Sigmoid colon (tissue), 7 donors: ENCODE data around the gene CEP85L. TPM values are rescaled to one million over a fixed set of nuclear protein-coding genes. Genes with fewer than 3 reads are reported as not detected.
A peak's percentile ranks its signal among the peaks of the same experiment; 100 is the strongest.

ENCODE experiments used
- DNase-seq: peaks from one replicate; pipeline ENCODE4 v3.0.0-alpha.2; 2019
- H3K27ac ChIP-seq, 4 donors: fragments of 200-600 bp; sonication (generic); one replicate each; pipeline ENCODE4 v1.5.1; 2016 to 2019; ENCODE audit warnings: mild to moderate bottlenecking in 1 of 4
- H3K27me3 ChIP-seq, 3 donors: fragments of 200-600 bp; sonication (generic); one replicate each; pipeline ENCODE4 v1.5.1; 2019; ENCODE audit warnings: mild to moderate bottlenecking in 1 of 3
- H3K36me3 ChIP-seq, 4 donors: fragments of 200-600 bp; sonication (generic); one replicate each; pipeline ENCODE4 v1.5.1; 2016 to 2019
- H3K4me1 ChIP-seq, 4 donors: fragments of 200-600 bp; sonication (generic); one replicate each; pipeline ENCODE4 v1.5.1; 2017 to 2019
- H3K4me3 ChIP-seq, 4 donors: fragments of 200-600 bp; sonication (generic); one replicate each; pipeline ENCODE4 v1.5.1; 2017 to 2019; ENCODE audit warnings: mild to moderate bottlenecking in 2 of 4, moderate library complexity in 1 of 4
- H3K9me3 ChIP-seq, 4 donors: fragments of 200-600 bp in 3 of 4; sonication (generic) in 3 of 4; one replicate each; pipeline versions ENCODE4 v1.5.1 to v1.6.1; 2013 to 2019
- CTCF ChIP-seq, 4 experiments: fragments of 450-650 bp in 3 of 4; fragments of 200-600 bp in 1 of 4; IDR thresholded peaks; one replicate each; pipeline ENCODE4 v1.5.1; 2016 to 2019; ENCODE audit warnings: antibody characterized with exemption in 4 of 4, mild to moderate bottlenecking in 3 of 4, moderate library complexity in 2 of 4
- EP300 ChIP-seq, 4 donors: sonication (generic); formaldehyde crosslinking; IDR thresholded peaks; one replicate each; pipeline ENCODE4 v1.6.1; 2017; ENCODE audit warnings: antibody characterized with exemption in 4 of 4
- POLR2A ChIP-seq, 2 donors: fragments of 450-650 bp; IDR thresholded peaks; one replicate each; pipeline ENCODE4 v1.6.1; 2016; ENCODE audit warnings: antibody characterized with exemption in 2 of 2, mild to moderate bottlenecking in 2 of 2, moderate library complexity in 2 of 2
- POLR2AphosphoS5 ChIP-seq, 4 donors: sonication (generic); formaldehyde crosslinking; IDR thresholded peaks; one replicate each; pipeline ENCODE4 v1.6.1; 2017; ENCODE audit warnings: antibody characterized with exemption in 4 of 4
- WGBS, 2 donors: extraction: QIAGEN DNeasy Blood & Tissue Kit; methylation state at CpG; one replicate each; pipeline ENCODE4 v1.1.7; 2013; 5-methylcytosine and 5-hydroxymethylcytosine counted together
- intact Hi-C: fragments of 100-400 bp; cut with DNase I; formaldehyde crosslinking; loops from one replicate; pipeline ENCODE4 v1.15.1; 2023
- polyA plus RNA-seq, 3 donors: library from polyadenylated mRNA; stranded (reverse); fragments of 200-250 nt; gene quantifications; one replicate each; pipeline ENCODE4 v1.2.3, GENCODE V29; 2013
- total RNA-seq, 4 donors: library from RNA; depleted of rRNA; stranded (reverse); fragments of >200 nt; gene quantifications; one replicate each; pipeline ENCODE4 v1.1.0, GENCODE V29; 2016
- donor health status: healthy with polysubstance abuse.
- donor health status: Bipolar disorder and iron deficiency.
- donor health status: healthy.

Gene CEP85L
- total and polyA plus RNA-seq, 7 donors, result 0.23 to 17.4 (median 12.8) TPM

DNA sequence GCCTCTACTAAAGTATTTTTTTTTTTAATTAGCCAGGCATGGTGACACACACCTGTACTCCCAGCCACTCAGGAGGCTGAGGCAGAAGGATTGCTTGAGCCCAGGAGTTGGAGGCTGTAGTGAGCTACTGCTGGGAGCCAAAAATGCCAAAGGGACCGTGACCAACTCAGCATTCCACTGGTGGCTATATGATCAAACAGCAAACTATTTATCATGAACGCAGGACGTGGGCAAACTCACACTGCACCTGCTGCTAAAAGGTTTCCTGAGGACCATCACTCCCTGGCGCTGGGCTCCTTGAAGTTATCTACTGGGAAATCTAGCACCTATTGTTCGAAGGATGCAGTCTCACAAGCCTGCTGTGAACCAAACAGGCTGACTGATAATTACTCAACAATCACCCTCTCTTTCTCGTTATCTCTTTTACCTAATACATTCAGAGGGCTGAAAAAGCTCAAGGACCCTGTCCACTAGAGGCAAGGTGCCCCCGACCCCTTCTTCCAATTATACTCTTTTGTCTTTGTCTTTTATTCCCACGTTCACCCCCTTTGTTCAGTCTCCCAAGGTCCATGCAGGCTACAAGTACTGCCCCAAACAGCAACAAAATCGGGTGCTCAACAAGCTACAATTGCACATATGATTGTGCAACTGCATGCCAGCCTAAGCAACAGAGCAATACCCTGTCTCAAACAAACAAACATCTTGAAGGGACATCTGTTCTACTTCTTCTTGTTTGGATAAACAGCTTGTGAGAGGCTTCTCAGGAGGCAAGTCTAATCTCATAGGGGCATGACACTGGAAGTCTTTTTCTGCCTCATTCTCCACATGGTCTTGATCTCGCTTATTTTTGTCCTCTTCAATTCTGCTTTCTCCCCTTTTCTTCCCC is 151.0 kb downstream of the CEP85L start:
- no peaks in the 10 kb centered on the region for H3K27me3 ChIP-seq
- H3K4me1 ChIP-seq, result peaks cover 0 to 18% (median 9%) of the 10 kb centered on the region in 4 donors
- TF ChIP-seq POLR2A (IDR thresholded peaks at IDR 0.05) (no peak), EP300 (IDR thresholded peaks at IDR 0.05) (no peak), CTCF (IDR thresholded peaks at IDR 0.05) (no peak), POLR2AphosphoS5 (IDR thresholded peaks at IDR 0.05) (no peak)
- H3K27ac ChIP-seq, result peak overlapping the region in 1 of 4 donors; percentile 46
- H3K9me3 ChIP-seq, result peaks cover 0 to 2% (median 0%) of the 10 kb centered on the region in 4 donors
- no peak for DNase-seq
- intact Hi-C loops, result no loop called here
- WGBS, 2 donors, result 80 to 88% methylated on average over 10 of the region's 10 CpGs
- peaks cover 0 to 1% (median 0%) of the 10 kb centered on the region in 4 donors for H3K36me3 ChIP-seq
- no peak overlapping the region for H3K4me3 ChIP-seq

GRCh38 chr6:118495485-118496280 is 155.7 kb downstream of the CEP85L start:
- WGBS, 2 donors, result 95% methylated on average over 5 of the region's 5 CpGs
- DNase-seq, result no peak
- Histone ChIP-seq H3K36me3 (peaks cover 0 to 15% (median 0%) of the 10 kb centered on the region in 4 donors), H3K27ac (no peak overlapping the region), H3K4me3 (no peak overlapping the region), H3K4me1 (peaks cover 0 to 12% (median under 1%) of the 10 kb centered on the region in 4 donors), H3K27me3 (no peaks in the 10 kb centered on the region), H3K9me3 (no peaks in the 10 kb centered on the region)
- TF ChIP-seq CTCF (IDR thresholded peaks at IDR 0.05) (no peak), EP300 (IDR thresholded peaks at IDR 0.05) (no peak), POLR2A (IDR thresholded peaks at IDR 0.05) (no peak), POLR2AphosphoS5 (IDR thresholded peaks at IDR 0.05) (no peak)
- intact Hi-C loops, result no loop called here

GRCh38 chr6:118494091-118494490 is 157.3 kb downstream of the CEP85L start:
- TF ChIP-seq CTCF (IDR thresholded peaks at IDR 0.05), result no peak
- no peak for TF ChIP-seq EP300 (IDR thresholded peaks at IDR 0.05)
- TF ChIP-seq POLR2AphosphoS5 (IDR thresholded peaks at IDR 0.05), result no peak
- no peak for TF ChIP-seq POLR2A (IDR thresholded peaks at IDR 0.05)
- DNase-seq, result no peak
- H3K27me3 ChIP-seq, result no peaks in the 10 kb centered on the region
- H3K27ac ChIP-seq, result no peak overlapping the region
- peaks cover 0 to 11% (median 0%) of the 10 kb centered on the region in 4 donors for H3K4me1 ChIP-seq
- no peak overlapping the region for H3K4me3 ChIP-seq
- H3K36me3 ChIP-seq, result peaks cover 0 to 20% (median 0%) of the 10 kb centered on the region in 4 donors
- no peaks in the 10 kb centered on the region for H3K9me3 ChIP-seq
- 86 to 90% methylated on average over 3 of the region's 3 CpGs for WGBS, 2 donors
- intact Hi-C loops, result no loop called here

DNA sequence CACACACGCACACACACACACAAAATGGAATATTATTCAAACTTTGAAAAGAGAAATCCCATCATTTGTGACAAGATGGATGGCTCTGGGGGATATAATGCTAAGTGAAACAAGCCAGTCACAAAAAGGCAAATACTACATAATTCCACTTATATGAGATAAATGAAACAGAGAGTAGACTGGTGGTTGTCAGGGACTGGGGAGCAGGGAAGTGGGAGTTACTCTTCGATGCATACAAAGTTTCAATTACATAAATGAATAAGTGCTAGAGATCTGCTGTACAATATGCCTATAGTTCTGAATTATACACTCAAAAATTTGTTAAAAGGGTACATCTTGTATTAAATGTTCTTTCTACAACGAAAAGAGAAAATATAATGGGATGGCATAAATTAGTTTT is 161.4 kb downstream of the CEP85L start:
- peaks cover 0 to 4% (median 1%) of the 10 kb centered on the region in 4 donors for H3K9me3 ChIP-seq
- 87% methylated on average over 3 of the region's 3 CpGs for WGBS, 2 donors
- H3K27me3 ChIP-seq, result no peaks in the 10 kb centered on the region
- H3K4me1 ChIP-seq, result peaks cover 0 to 11% (median 0%) of the 10 kb centered on the region in 4 donors
- no peak for DNase-seq
- H3K27ac ChIP-seq, result no peak overlapping the region
- intact Hi-C loops, result no loop called here
- TF ChIP-seq POLR2A (IDR thresholded peaks at IDR 0.05) (no peak), EP300 (IDR thresholded peaks at IDR 0.05) (no peak), POLR2AphosphoS5 (IDR thresholded peaks at IDR 0.05) (no peak), CTCF (IDR thresholded peaks at IDR 0.05) (no peak)
- peaks cover 0 to 32% (median 0%) of the 10 kb centered on the region in 4 donors for H3K36me3 ChIP-seq
- no peak overlapping the region for H3K4me3 ChIP-seq
